Activated CD8-positive, alpha-beta memory T cell treated with anti-CD3 and anti-CD28 coated beads, Interleukin-2, amount 10 ng/mL, durations not matched to agents 7 days and 5 days (primary cell): ENCODE results near the gene CAMK2B. TPM values are rescaled to one million over a fixed set of nuclear protein-coding genes. Genes with fewer than 3 reads are reported as not detected.

ENCODE experiments used
- ATAC-seq: fragments of 150-1000 bp; cut with Tn5 transposase; one replicate; pipeline ENCODE4 v1.10.0; 2021; ENCODE audit warnings: moderate library complexity
- CTCF ChIA-PET: fragments of 350-600 bp; sonication (Branson Sonifier 250); formaldehyde crosslinking; loops from one replicate; lab custom pipeline; 2021; ENCODE audit warnings: antibody characterized with exemption; lab: Charles Lee
- DNase-seq: peaks from one replicate; pipeline ENCODE4 v3.0.0-alpha.2; 2020
- H3K27ac Mint-ChIP-seq: one replicate; pipeline ENCODE4 v1.8.0; 2021; ENCODE audit warnings: mild to moderate bottlenecking, mixed read lengths
- H3K27me3 Mint-ChIP-seq: one replicate; pipeline ENCODE4 v1.8.0; 2021; ENCODE audit warnings: mixed read lengths
- H3K36me3 Mint-ChIP-seq: one replicate; pipeline ENCODE4 v1.8.0; 2021; ENCODE audit warnings: mild to moderate bottlenecking, mixed read lengths
- H3K4me1 Mint-ChIP-seq: one replicate; pipeline ENCODE4 v1.8.0; 2021; ENCODE audit warnings: mixed read lengths
- H3K4me3 Mint-ChIP-seq: one replicate; pipeline ENCODE4 v1.8.0; 2021; ENCODE audit warnings: mild to moderate bottlenecking, moderate library complexity, mixed read lengths
- H3K9me3 Mint-ChIP-seq: one replicate; pipeline ENCODE4 v1.8.0; 2022; ENCODE audit warnings: low read depth, mixed read lengths
- total RNA-seq, 2 experiments: library from RNA; stranded (reverse); gene quantifications; one replicate each; pipeline ENCODE4 v1.2.3, GENCODE V29; 2021

CAMK2B gene
- total RNA-seq, 2 experiments from 2014 or later: 0.63 TPM; not detected in 1

DNA sequence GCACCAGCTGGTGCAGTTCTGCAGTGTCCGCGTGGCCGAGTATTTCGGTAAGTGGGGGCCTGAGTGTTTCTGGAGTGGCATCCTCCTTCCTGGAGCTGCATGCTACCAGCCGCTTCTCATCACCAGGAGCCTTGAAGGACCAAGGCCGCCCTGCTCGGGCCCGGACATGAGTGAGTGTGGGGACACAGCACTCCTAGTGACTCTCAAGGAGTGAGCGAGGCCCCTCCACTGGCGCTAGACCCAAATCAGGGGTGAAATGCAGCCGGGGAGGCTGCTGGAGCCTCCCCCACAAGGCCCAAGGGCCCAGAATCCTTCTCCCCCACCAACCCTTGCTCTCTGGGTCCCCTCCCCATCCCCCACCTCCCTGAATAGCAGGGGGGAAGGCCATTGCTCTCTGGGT lies 48.0 kb downstream of the CAMK2B start:
- H3K27ac Mint-ChIP-seq: no peak overlapping the region
- H3K4me1 Mint-ChIP-seq: peaks cover 3% of the 10 kb centered on the region
- CTCF ChIA-PET: interaction anchor here (1.0 kb wide), 1 partner anchor 288 kb away, joined by 3 read pairs; no protein-coding TSS in a partner anchor
- H3K27me3 Mint-ChIP-seq: no peaks in the 10 kb centered on the region
- no peaks in the 10 kb centered on the region for H3K9me3 Mint-ChIP-seq
- ATAC-seq (no peak), DNase-seq (no peak)
- no peaks in the 10 kb centered on the region for H3K36me3 Mint-ChIP-seq
- no peak overlapping the region for H3K4me3 Mint-ChIP-seq

- CTCF ChIA-PET: no interaction called here
These were observed 48.7 kb downstream of the CAMK2B start for GRCh38 chr7:44276571-44277221.

DNA sequence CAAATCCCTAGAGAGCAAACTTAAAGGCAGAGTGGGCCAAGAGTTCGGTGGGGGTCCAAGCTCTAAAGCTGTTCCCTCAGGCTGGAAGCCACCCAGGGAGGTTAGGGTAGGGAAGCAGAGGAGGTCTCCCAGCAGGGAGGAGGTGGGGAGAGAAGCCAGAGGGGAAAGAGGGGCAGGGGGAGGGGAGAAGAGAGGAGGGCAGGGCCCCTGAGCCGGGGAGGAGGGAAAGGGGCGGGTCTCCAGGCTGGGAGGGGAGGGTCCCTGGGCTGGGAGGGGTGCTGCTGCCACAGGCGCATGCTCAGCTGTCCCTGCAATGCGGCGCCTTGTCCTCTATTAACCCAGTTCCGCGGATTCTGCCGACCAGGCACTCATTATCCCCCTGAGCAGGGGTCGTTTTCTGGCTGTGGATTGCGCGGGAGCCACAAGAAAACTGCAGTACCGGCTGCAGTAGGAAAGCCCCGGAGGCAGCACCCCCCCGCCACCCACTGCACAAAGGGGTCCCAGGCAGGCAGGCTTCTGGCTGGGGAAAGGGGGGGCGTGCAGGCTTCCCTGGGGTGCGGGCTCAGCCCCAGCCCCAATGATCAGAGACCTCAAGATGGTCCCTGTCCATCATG lies 49.3 kb downstream of the CAMK2B start:
- ATAC-seq (no peak), DNase-seq (no peak)
- Mint-ChIP-seq H3K27me3 (no peaks in the 10 kb centered on the region), H3K36me3 (no peaks in the 10 kb centered on the region), H3K27ac (no peak overlapping the region), H3K9me3 (no peaks in the 10 kb centered on the region), H3K4me1 (peaks cover 3% of the 10 kb centered on the region), H3K4me3 (no peak overlapping the region)
- CTCF ChIA-PET: no interaction called here

More at GRCh38 chr7:44276571-44277221, 48.7 kb downstream of the CAMK2B start:
- ATAC-seq (no peak), DNase-seq (no peak)
- H3K27ac Mint-ChIP-seq: no peak overlapping the region
- H3K27me3 Mint-ChIP-seq: no peaks in the 10 kb centered on the region
- no peaks in the 10 kb centered on the region for H3K9me3 Mint-ChIP-seq
- H3K4me1 Mint-ChIP-seq: peaks cover 3% of the 10 kb centered on the region
- H3K4me3 Mint-ChIP-seq: no peak overlapping the region
- no peaks in the 10 kb centered on the region for H3K36me3 Mint-ChIP-seq

DNA sequence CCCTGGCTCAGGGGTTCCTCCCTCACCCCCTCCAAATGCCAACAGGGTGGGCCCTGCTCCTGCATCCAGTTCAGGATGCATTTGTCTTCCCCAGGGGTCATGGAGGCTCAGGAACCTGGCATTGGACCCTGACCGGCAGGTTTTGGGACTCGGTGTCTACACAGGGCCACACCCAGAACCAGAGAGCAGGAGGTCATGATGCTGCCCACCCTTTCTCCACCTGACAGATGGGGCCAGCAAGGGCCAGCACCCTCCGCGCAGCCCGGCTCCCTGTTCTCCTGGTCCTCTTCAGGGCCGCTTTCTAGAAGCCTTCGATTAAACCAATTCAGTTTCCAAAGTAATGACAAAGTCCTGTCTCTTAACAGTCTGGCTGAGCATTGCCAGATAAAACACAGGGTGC lies 50.2 kb downstream of the CAMK2B start:
- Mint-ChIP-seq H3K36me3 (no peaks in the 10 kb centered on the region), H3K27me3 (no peaks in the 10 kb centered on the region), H3K27ac (no peak overlapping the region), H3K9me3 (no peaks in the 10 kb centered on the region), H3K4me3 (no peak overlapping the region), H3K4me1 (peaks cover 3% of the 10 kb centered on the region)
- CTCF ChIA-PET: no interaction called here
- DNase-seq (no peak), ATAC-seq (no peak)

DNA sequence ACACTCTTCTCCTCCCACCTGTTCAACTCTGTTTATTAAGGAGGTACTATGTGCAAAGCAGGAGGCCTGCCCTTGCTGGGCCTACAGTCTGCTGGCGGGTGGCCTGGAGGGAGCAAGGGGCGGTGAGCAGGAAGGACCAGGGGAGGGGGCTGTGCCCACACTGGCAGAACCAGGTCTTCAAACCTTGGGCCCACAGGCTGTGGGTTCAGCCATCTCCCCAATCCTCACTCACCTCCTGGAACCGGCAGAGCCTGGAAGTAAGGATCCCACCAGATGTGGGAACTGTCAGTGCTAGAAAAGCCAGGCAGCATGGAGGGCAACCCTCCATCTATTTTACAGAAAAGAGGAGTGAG lies 50.8 kb downstream of the CAMK2B start:
- CTCF ChIA-PET: interaction anchor here (1.1 kb wide), 1 partner anchor 27 kb away, joined by 3 read pairs; no protein-coding TSS in a partner anchor
- Mint-ChIP-seq H3K27ac (no peak overlapping the region), H3K4me1 (peaks cover 3% of the 10 kb centered on the region), H3K9me3 (no peaks in the 10 kb centered on the region), H3K36me3 (no peaks in the 10 kb centered on the region), H3K27me3 (no peaks in the 10 kb centered on the region), H3K4me3 (no peak overlapping the region)
- ATAC-seq: no peak
- DNase-seq: no peak

GRCh38 chr7:44273681-44274622 lies 51.4 kb downstream of the CAMK2B start:
- CTCF ChIA-PET: interaction anchor here (1.1 kb wide), 1 partner anchor 28 kb away, joined by 3 read pairs; no protein-coding TSS in a partner anchor
- H3K27ac Mint-ChIP-seq: no peak overlapping the region
- no peak for DNase-seq

DNA sequence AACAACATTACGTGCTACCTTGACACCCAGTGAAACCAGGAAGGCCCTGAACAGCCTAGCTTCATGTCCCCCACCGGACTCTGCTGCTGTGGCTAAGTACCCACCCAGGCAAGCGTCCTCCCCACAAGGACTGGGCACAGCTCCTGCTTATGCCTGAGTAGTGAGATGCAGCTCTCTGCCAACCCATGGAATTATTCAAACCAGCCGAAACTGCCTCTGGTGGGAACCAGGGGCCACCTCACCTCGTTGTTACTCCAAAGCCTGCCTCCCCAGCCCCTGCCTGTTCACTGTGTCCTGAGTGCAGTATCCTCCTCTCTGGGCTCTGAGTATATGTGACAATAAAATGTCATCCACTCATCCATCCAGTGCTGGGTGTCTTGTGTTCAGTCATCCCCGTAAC lies 52.4 kb downstream of the CAMK2B start:
- no peaks in the 10 kb centered on the region for H3K9me3 Mint-ChIP-seq
- DNase-seq (no peak), ATAC-seq (no peak)
- H3K4me3 Mint-ChIP-seq: no peak overlapping the region
- CTCF ChIA-PET: no interaction called here
- H3K4me1 Mint-ChIP-seq: peaks cover 3% of the 10 kb centered on the region
- H3K27ac Mint-ChIP-seq: no peak overlapping the region
- H3K36me3 Mint-ChIP-seq: no peaks in the 10 kb centered on the region
- no peaks in the 10 kb centered on the region for H3K27me3 Mint-ChIP-seq

More at GRCh38 chr7:44273681-44274622, 51.4 kb downstream of the CAMK2B start:
- peaks cover 3% of the 10 kb centered on the region for H3K4me1 Mint-ChIP-seq
- H3K9me3 Mint-ChIP-seq: no peaks in the 10 kb centered on the region
- no peak overlapping the region for H3K4me3 Mint-ChIP-seq
- peak; percentile 50 for ATAC-seq
- no peaks in the 10 kb centered on the region for H3K27me3 Mint-ChIP-seq
- no peaks in the 10 kb centered on the region for H3K36me3 Mint-ChIP-seq

DNA sequence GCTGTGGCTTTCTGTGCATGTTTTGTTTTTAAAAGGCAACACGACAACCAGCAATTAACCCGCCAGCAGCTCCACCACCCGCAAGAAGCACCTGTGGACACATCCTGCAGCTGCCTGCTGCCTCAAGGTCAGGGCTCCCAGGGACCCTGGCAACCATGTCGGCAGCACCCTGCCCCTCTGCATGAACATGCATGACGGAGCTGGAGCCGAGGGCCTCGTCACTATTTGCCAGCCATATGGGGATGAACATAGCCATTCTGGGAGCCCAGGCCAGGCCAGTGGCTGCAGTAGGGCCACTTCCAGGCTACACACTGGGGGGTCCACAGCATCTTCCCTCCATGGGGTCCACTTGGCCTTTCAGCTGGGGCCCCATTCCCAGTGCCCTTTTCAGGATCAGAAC lies 52.9 kb downstream of the CAMK2B start:
- Mint-ChIP-seq H3K36me3 (no peaks in the 10 kb centered on the region), H3K4me3 (no peak overlapping the region), H3K27me3 (peaks cover 4% of the 10 kb centered on the region), H3K9me3 (no peaks in the 10 kb centered on the region), H3K27ac (no peak overlapping the region), H3K4me1 (peaks cover 3% of the 10 kb centered on the region)
- CTCF ChIA-PET: no interaction called here
- ATAC-seq (no peak), DNase-seq (no peak)

GRCh38 chr7:44269943-44270493 lies 55.4 kb downstream of the CAMK2B start:
- H3K27me3 Mint-ChIP-seq: peaks cover 8% of the 10 kb centered on the region
- ATAC-seq: no peak
- CTCF ChIA-PET: no interaction called here
- no peaks in the 10 kb centered on the region for H3K9me3 Mint-ChIP-seq
- H3K27ac Mint-ChIP-seq: no peak overlapping the region
- DNase-seq: no peak
- H3K4me1 Mint-ChIP-seq: peaks cover 3% of the 10 kb centered on the region
- no peaks in the 10 kb centered on the region for H3K36me3 Mint-ChIP-seq
- H3K4me3 Mint-ChIP-seq: no peak overlapping the region

DNA sequence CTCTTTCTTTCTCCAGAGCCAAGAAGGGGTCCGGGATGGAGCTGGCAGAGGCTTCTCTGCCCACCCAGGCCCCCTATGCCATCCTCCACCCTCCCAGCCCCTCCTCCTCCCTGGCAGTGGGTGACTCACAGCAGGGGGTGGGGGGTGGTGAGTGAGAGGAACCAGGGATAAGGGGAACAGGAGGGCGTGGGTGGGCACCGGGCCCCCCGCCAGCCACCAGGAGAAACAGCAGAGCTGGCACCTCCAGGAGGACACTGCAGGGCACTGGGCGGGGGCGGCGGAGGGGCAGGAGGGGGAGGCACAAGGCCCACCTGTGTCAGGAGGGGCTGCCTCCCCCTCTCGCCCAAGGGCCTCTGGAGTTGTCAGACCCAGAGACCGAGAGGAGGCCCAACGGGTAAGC lies 56.0 kb downstream of the CAMK2B start:
- Mint-ChIP-seq H3K9me3 (no peaks in the 10 kb centered on the region), H3K4me1 (peaks cover 3% of the 10 kb centered on the region), H3K4me3 (no peak overlapping the region), H3K36me3 (no peaks in the 10 kb centered on the region), H3K27me3 (peaks cover 8% of the 10 kb centered on the region), H3K27ac (no peak overlapping the region)
- ATAC-seq (no peak), DNase-seq (no peak)
- CTCF ChIA-PET: no interaction called here

DNA sequence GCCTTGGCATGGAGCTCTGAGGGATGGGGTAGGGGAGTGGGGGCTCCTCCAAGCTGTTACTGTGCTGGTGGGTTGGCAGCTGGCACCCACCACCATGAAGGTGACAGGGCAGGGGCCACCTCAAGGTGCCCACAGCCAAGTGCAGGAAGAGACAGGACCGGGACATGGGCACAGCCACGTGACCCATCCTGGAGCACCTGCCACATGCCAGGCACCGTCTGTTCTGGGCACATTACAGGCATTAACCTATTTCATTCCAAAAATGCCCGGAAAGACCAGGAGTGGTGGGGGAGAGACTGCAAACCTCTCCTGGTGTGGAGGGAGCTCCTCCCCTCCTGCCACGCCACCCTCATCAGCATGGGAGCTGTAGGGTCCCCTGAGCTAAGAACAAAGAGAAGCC lies 56.7 kb downstream of the CAMK2B start:
- no peak for DNase-seq
- Mint-ChIP-seq H3K9me3 (no peaks in the 10 kb centered on the region), H3K4me1 (peaks cover 1% of the 10 kb centered on the region), H3K27me3 (peaks cover 8% of the 10 kb centered on the region), H3K4me3 (no peak overlapping the region), H3K27ac (no peak overlapping the region), H3K36me3 (no peaks in the 10 kb centered on the region)
- no peak for ATAC-seq
- CTCF ChIA-PET: interaction anchor here (1.0 kb wide), 1 partner anchor 28 kb away, joined by 3 read pairs; no protein-coding TSS in a partner anchor

DNA sequence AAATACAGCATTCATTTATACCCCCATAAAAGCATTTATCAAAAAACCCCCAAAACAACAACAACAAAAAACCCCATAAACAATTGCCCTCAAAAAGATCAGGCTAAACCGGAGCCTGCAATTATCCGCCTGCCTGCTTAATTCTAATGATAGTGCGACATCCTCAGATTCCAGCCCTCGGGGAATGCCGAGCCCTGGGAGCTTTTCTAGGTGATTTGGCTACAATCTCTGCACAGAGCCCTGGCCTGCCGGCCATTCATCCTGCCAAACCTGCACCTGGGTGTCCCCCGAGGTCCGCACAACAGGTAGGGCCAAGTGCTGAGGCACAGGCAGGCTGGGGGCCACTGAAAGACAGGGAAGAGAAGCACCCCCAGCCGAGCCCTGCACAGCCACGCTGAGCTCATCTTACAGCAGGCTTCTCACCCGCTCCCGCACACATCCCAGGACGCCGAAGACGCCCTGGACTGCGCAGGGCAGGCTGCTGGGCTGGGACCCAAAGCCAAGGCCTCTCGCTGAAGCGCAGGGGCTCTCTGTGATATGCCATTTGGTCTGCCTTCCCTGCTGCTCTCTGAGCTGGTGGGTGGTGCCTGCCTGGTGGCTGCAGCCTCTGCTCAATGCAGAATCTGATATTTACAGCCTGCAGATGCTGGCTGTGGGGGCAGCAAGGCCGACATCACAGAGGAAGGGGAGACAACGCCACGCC lies 57.5 kb downstream of the CAMK2B start:
- Mint-ChIP-seq H3K4me3 (no peak overlapping the region), H3K27me3 (peaks cover 8% of the 10 kb centered on the region), H3K27ac (no peak overlapping the region), H3K9me3 (no peaks in the 10 kb centered on the region), H3K4me1 (peaks cover 2% of the 10 kb centered on the region), H3K36me3 (no peaks in the 10 kb centered on the region)
- no peak for ATAC-seq
- DNase-seq: no peak
- CTCF ChIA-PET: interaction anchor here (1.0 kb wide), 1 partner anchor 27 kb away, joined by 3 read pairs; no protein-coding TSS in a partner anchor

DNA sequence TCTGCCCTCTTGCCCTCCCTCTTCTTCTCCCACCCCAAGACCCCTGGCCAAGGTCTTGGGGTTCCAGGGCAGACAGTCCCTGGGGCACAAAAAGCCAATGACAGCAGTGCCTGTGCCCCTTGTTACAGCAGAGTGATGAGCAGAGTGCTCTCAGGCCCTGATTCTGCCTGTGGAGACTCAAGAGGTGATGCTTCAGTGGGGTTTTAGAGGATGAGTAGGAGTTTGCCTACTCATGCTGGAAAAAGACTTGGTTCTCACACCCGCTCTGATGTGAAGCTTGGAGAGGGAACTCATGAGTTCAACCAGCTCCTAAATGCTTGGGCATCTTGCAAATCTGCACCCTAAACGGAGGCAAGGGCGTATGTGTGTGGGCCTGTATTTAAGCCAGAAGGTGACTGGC lies 58.2 kb downstream of the CAMK2B start:
- Mint-ChIP-seq H3K27me3 (peaks cover 8% of the 10 kb centered on the region), H3K4me1 (peaks cover 2% of the 10 kb centered on the region), H3K9me3 (no peaks in the 10 kb centered on the region)

More for the DNA sequence above, 58.2 kb downstream of the CAMK2B start:
- CTCF ChIA-PET: no interaction called here
- no peak overlapping the region for H3K27ac Mint-ChIP-seq
- ATAC-seq: no peak
- H3K4me3 Mint-ChIP-seq: no peak overlapping the region
- H3K36me3 Mint-ChIP-seq: no peaks in the 10 kb centered on the region
- DNase-seq: no peak
